OCI-LY7 (cell line): ENCODE results near the gene C9orf152. TPM values are rescaled to one million over a fixed set of nuclear protein-coding genes. Genes with fewer than 3 reads are reported as not detected.

Source experiments
- BruUV-seq: library from RNA; stranded (reverse); fragments of 400-500 nt; replicated peaks from 2 replicates; lab custom pipeline; 2021; lab: Mats Ljungman, UMichigan
- CTCF ChIA-PET: fragments of 300-600 bp; sonication (Branson Sonifier 250); formaldehyde crosslinking; loops from one replicate; lab custom pipeline; 2022; ENCODE audit warnings: antibody characterized with exemption; ENCODE audit not compliant: unreplicated experiment; lab: Charles Lee
- POLR2A ChIA-PET: fragments of 300-600 bp; sonication (Branson Sonifier 250); formaldehyde crosslinking; loops from one replicate; lab custom pipeline; 2022; ENCODE audit warnings: antibody characterized with exemption; lab: Charles Lee
- DNase-seq: peaks from one replicate; pipeline ENCODE4 v3.0.0-alpha.2; 2015; ENCODE audit warnings: low spot score
- H2AFZ ChIP-seq: fragments of 200-600 bp; sonication (generic), shearing (Covaris generic); 2 replicates; pipeline ENCODE4 v1.6.1; 2014; ENCODE audit warnings: mild to moderate bottlenecking, antibody characterized with exemption, low read length, moderate library complexity
- H3K27ac ChIP-seq: fragments of 200-600 bp; sonication (generic); 2 replicates; pipeline ENCODE4 v1.5.1; 2014; ENCODE audit warnings: mixed run types, low read depth, mild to moderate bottlenecking, moderate library complexity, low read length, inconsistent platforms; ENCODE audit not compliant: poor library complexity, severe bottlenecking
- H3K36me3 ChIP-seq: fragments of 200-600 bp; sonication (generic); 2 replicates; pipeline ENCODE4 v1.6.1; 2014; ENCODE audit warnings: mild to moderate bottlenecking, antibody characterized with exemption, low read length, moderate library complexity, mixed read lengths; ENCODE audit not compliant: insufficient read depth
- H3K4me1 ChIP-seq: fragments of 200-600 bp; sonication (generic); 2 replicates; pipeline ENCODE4 v1.5.1; 2014; ENCODE audit warnings: mild to moderate bottlenecking, low read length; ENCODE audit not compliant: insufficient read depth, poor library complexity, severe bottlenecking
- H3K4me2 ChIP-seq: fragments of 200-600 bp; sonication (generic); 2 replicates; pipeline ENCODE4 v1.6.1; 2014; ENCODE audit warnings: mild to moderate bottlenecking, low read length
- H3K4me3 ChIP-seq: fragments of 200-600 bp; sonication (generic); 2 replicates; pipeline ENCODE4 v1.5.1; 2014; ENCODE audit warnings: mild to moderate bottlenecking, low read depth, low read length; ENCODE audit not compliant: poor library complexity, severe bottlenecking
- H3K79me2 ChIP-seq: fragments of 200-600 bp; sonication (generic); 2 replicates; pipeline ENCODE4 v1.6.1; 2016; ENCODE audit warnings: low read depth, mild to moderate bottlenecking, low read length, moderate library complexity, mixed read lengths; ENCODE audit not compliant: insufficient read depth
- H3K9me2 ChIP-seq: fragments of 200-600 bp; sonication (generic); 2 replicates; pipeline ENCODE4 v1.6.1; 2016; ENCODE audit warnings: mild to moderate bottlenecking, low read length, mixed read lengths; ENCODE audit not compliant: insufficient read depth
- H3K9me3 ChIP-seq: fragments of 200-600 bp; sonication (generic); 2 replicates; pipeline ENCODE4 v1.6.1; 2014; ENCODE audit warnings: mild to moderate bottlenecking, mixed run types, low read length, mixed read lengths
- H4K20me1 ChIP-seq: fragments of 200-600 bp; sonication (generic); 2 replicates; pipeline ENCODE4 v1.6.1; 2014; ENCODE audit warnings: mild to moderate bottlenecking, antibody characterized with exemption, low read length, moderate library complexity, mixed read lengths; ENCODE audit not compliant: insufficient read depth
- CTCF ChIP-seq: fragments of 200-600 bp; sonication (generic); conservative IDR thresholded peaks from 2 replicates; pipeline ENCODE4 v1.5.1; 2014; ENCODE audit warnings: mild to moderate bottlenecking, antibody characterized with exemption, low read length, moderate library complexity, mixed read lengths
- EZH2phosphoT487 ChIP-seq: fragments of 200-600 bp; sonication (generic); IDR thresholded peaks from 2 replicates; pipeline ENCODE4 v1.6.1; 2018; ENCODE audit warnings: low read depth, borderline replicate concordance, mild to moderate bottlenecking, mixed run types, antibody characterized with exemption, low read length, moderate library complexity, mixed read lengths
- intact Hi-C: fragments of 100-400 bp; cut with micrococcal nuclease; formaldehyde crosslinking; loops from one replicate; pipeline ENCODE4 v1.10.0; 2022; ENCODE audit not compliant: unreplicated experiment
- total RNA-seq, 2 experiments: library from RNA; depleted of rRNA in 1 of 2; stranded (reverse); fragments of >200 nt in 1 of 2; shearing (Covaris generic) in 1 of 2; gene quantifications; 2 replicates each; pipeline ENCODE4 v1.2.3, GENCODE V29; 2014 to 2022

Gene C9orf152
- total RNA-seq, 2 experiments from 2014 or later, result not detected

DNA sequence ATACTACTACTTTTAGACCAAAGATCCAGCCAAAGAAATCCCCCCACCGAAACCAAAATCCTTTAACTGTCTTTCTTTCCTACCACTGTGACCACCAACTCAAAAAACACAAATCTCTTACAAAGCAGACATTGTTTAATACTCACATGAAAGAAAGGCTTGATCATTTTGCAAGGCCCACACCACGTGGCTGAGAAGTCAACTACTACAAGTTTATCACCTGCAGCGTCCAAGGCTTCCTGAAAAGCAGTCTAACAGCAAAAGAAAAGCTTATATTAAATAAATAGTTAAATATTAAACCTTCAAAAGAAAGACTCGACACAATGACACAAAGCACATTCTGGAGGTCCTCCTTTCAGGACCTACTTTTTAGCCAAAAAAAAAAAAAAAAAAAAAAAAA lies 43.3 kb upstream of the C9orf152 start:
- Histone ChIP-seq H3K4me1 (peaks cover 14% of the 10 kb centered on the region), H4K20me1 (peaks cover 23% of the 10 kb centered on the region), H3K4me3 (no peak overlapping the region), H3K27ac (no peak overlapping the region), H3K4me2 (no peak overlapping the region), H3K9me3 (no peaks in the 10 kb centered on the region), H3K9me2 (no peaks in the 10 kb centered on the region), H2AFZ (no peak overlapping the region), H3K79me2 (peaks cover 61% of the 10 kb centered on the region), H3K36me3 (peaks cover 51% of the 10 kb centered on the region)
- TF ChIP-seq CTCF (no peak), EZH2phosphoT487 (no peak)
- no peak for DNase-seq
- POLR2A ChIA-PET, result interaction anchor here (0.8 to 1.4 kb wide), 3 partner anchors 8 to 34 kb away, joined by 3 read pairs; no protein-coding TSS in a partner anchor
- intact Hi-C loops, result no loop called here
- no TSS peak for BruUV-seq
- CTCF ChIA-PET, result no interaction called here

DNA sequence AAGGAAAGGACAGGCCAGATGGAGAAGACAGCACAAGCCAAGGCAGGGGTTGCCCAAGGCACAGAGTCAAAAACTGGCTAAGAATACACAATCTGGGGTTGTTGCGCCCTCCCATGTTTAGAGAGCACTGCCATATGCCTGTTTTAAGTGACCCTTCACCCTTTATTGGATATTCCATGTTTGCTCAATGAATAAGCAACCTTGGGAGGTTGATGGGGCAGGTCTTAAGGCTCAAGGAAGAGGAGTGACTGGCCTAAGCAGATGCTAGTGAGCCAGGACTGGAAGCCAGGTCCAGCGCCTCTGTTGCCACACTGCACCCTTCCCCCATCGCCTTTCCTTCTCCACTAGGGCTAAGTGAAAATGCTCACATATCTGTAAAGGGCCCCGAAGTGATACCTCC lies 41.6 kb upstream of the C9orf152 start:
- Histone ChIP-seq H3K4me1 (peaks cover 10% of the 10 kb centered on the region), H2AFZ (no peak overlapping the region), H3K4me3 (no peak overlapping the region), H3K27ac (no peak overlapping the region), H3K9me2 (no peaks in the 10 kb centered on the region), H4K20me1 (peaks cover 13% of the 10 kb centered on the region), H3K9me3 (no peaks in the 10 kb centered on the region), H3K36me3 (peaks cover 64% of the 10 kb centered on the region), H3K4me2 (no peak overlapping the region), H3K79me2 (peaks cover 47% of the 10 kb centered on the region)
- intact Hi-C loops, result no loop called here
- BruUV-seq, result no TSS peak
- TF ChIP-seq CTCF (no peak), EZH2phosphoT487 (no peak)
- CTCF ChIA-PET, result no interaction called here
- DNase-seq, result no peak
- POLR2A ChIA-PET, result interaction anchor here (0.7 kb wide), 1 partner anchor 21 kb away, joined by 4 read pairs; no protein-coding TSS in a partner anchor

GRCh38 chr9:110248361-110248760 lies 40.4 kb upstream of the C9orf152 start:
- Histone ChIP-seq H3K9me2 (no peaks in the 10 kb centered on the region), H3K36me3 (peaks cover 75% of the 10 kb centered on the region), H3K79me2 (peaks cover 34% of the 10 kb centered on the region), H4K20me1 (peaks cover 9% of the 10 kb centered on the region; the same call in 1 of the 2 replicates), H3K4me1 (peaks cover 2% of the 10 kb centered on the region), H3K4me2 (no peak overlapping the region), H2AFZ (no peak overlapping the region), H3K27ac (no peak overlapping the region), H3K9me3 (no peaks in the 10 kb centered on the region), H3K4me3 (no peak overlapping the region)
- BruUV-seq, result no TSS peak
- POLR2A ChIA-PET, result no interaction called here
- TF ChIP-seq CTCF (no peak), EZH2phosphoT487 (no peak)
- DNase-seq, result no peak
- CTCF ChIA-PET, result no interaction called here
- intact Hi-C loops, result no loop called here
